DOHH2 (cell line): ENCODE data around the gene TEX54.
"Not testable (repeated sequence)": the region's sequence is repeated elsewhere in the genome, so short reads cannot be mapped to it uniquely, and the experiment has no call there.

ENCODE experiments used
- H3F3A ChIP-seq: fragments of 200-600 bp; sonication (generic), shearing (Covaris generic); 2 replicates; pipeline ENCODE4 v1.6.0; 2016; ENCODE audit warnings: antibody characterized with exemption, mild to moderate bottlenecking; ENCODE audit not compliant: control insufficient read depth, insufficient read depth
- H3K27ac ChIP-seq: fragments of 200-600 bp; sonication (generic); 2 replicates; pipeline ENCODE4 v1.5.1; 2014; ENCODE audit warnings: low read depth, mild to moderate bottlenecking, low read length, moderate library complexity
- H3K27me3 ChIP-seq: fragments of 200-600 bp; sonication (generic); 2 replicates; pipeline ENCODE4 v1.6.1; 2014; ENCODE audit warnings: mild to moderate bottlenecking, low read length, mixed read lengths; ENCODE audit not compliant: control insufficient read depth
- H3K36me3 ChIP-seq: fragments of 200-600 bp; sonication (generic); 2 replicates; pipeline ENCODE4 v1.6.1; 2014; ENCODE audit warnings: mild to moderate bottlenecking, low read length, moderate library complexity, mixed read lengths; ENCODE audit not compliant: control insufficient read depth
- H3K4me1 ChIP-seq: fragments of 200-600 bp; sonication (generic); 2 replicates; pipeline ENCODE4 v1.6.1; 2014; ENCODE audit warnings: mild to moderate bottlenecking, low read length, mixed read lengths; ENCODE audit not compliant: control insufficient read depth
- H3K4me2 ChIP-seq: fragments of 200-600 bp; sonication (generic); 2 replicates; pipeline ENCODE4 v1.6.0; 2014; ENCODE audit warnings: mild to moderate bottlenecking, low read length, moderate library complexity
- H3K4me3 ChIP-seq: fragments of 200-600 bp; sonication (generic); 2 replicates; pipeline ENCODE4 v1.5.1; 2014; ENCODE audit warnings: mild to moderate bottlenecking, low read length, mixed read lengths
- H3K79me2 ChIP-seq: fragments of 200-600 bp; sonication (generic); 2 replicates; pipeline ENCODE4 v1.6.1; 2014; ENCODE audit warnings: mild to moderate bottlenecking, low read length, mixed read lengths; ENCODE audit not compliant: control insufficient read depth
- H3K9me2 ChIP-seq: fragments of 200-600 bp; sonication (generic); replicated peaks from 2 replicates; pipeline ENCODE4 v1.6.1; 2014; ENCODE audit warnings: mild to moderate bottlenecking, low read length, mixed read lengths; ENCODE audit not compliant: control insufficient read depth
- H3K9me3 ChIP-seq: fragments of 200-600 bp; sonication (generic); 2 replicates; pipeline ENCODE4 v1.6.1; 2014; ENCODE audit warnings: antibody characterized with exemption, low read length, mixed read lengths; ENCODE audit not compliant: control insufficient read depth, insufficient read depth
- H4K20me1 ChIP-seq: fragments of 200-600 bp; sonication (generic); 2 replicates; pipeline ENCODE4 v1.6.0; 2014; ENCODE audit warnings: low read depth, mild to moderate bottlenecking, antibody characterized with exemption, low read length, moderate library complexity; ENCODE audit not compliant: control insufficient read depth, insufficient read depth
- EZH2phosphoT487 ChIP-seq: fragments of 200-600 bp; sonication (generic); IDR thresholded peaks from 2 replicates; pipeline ENCODE4 v1.6.1; 2017; ENCODE audit warnings: borderline replicate concordance, mild to moderate bottlenecking, antibody characterized with exemption, low read length, moderate library complexity, mixed read lengths
- TF ChIP-seq, protein P1 (sequence below): fragments of 200-600 bp; sonication (generic); IDR thresholded peaks from one replicate; pipeline ENCODE4 v1.5.1; 2014; ENCODE audit warnings: antibody characterized with exemption, mild to moderate bottlenecking, low read depth, low read length; ENCODE audit not compliant: poor library complexity, severe bottlenecking

Gene TEX54

GRCh38 chr11:62842171-62842741, 9.6 kb upstream of the TEX54 start:
- H3F3A ChIP-seq, result peaks cover 27% of the 10 kb centered on the region
- H3K9me3 ChIP-seq, result no peaks in the 10 kb centered on the region
- H3K9me2 ChIP-seq, result no peaks in the 10 kb centered on the region
- peaks cover 17% of the 10 kb centered on the region for H3K36me3 ChIP-seq
- no peaks in the 10 kb centered on the region for H4K20me1 ChIP-seq
- peaks cover 35% of the 10 kb centered on the region for H3K4me1 ChIP-seq
- H3K79me2 ChIP-seq, result peaks cover 25% of the 10 kb centered on the region
- peak overlapping the region; percentile 73 for H3K4me3 ChIP-seq
- peak overlapping the region; percentile 89 for H3K27ac ChIP-seq
- no peak for TF ChIP-seq EZH2phosphoT487
- TF ChIP-seq, protein P1, sequence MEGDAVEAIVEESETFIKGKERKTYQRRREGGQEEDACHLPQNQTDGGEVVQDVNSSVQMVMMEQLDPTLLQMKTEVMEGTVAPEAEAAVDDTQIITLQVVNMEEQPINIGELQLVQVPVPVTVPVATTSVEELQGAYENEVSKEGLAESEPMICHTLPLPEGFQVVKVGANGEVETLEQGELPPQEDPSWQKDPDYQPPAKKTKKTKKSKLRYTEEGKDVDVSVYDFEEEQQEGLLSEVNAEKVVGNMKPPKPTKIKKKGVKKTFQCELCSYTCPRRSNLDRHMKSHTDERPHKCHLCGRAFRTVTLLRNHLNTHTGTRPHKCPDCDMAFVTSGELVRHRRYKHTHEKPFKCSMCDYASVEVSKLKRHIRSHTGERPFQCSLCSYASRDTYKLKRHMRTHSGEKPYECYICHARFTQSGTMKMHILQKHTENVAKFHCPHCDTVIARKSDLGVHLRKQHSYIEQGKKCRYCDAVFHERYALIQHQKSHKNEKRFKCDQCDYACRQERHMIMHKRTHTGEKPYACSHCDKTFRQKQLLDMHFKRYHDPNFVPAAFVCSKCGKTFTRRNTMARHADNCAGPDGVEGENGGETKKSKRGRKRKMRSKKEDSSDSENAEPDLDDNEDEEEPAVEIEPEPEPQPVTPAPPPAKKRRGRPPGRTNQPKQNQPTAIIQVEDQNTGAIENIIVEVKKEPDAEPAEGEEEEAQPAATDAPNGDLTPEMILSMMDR, result no peak
- no peaks in the 10 kb centered on the region for H3K27me3 ChIP-seq
- H3K4me2 ChIP-seq, result peak overlapping the region; percentile 86

GRCh38 chr11:62841361-62842170, 8.9 kb upstream of the TEX54 start:
- H3K79me2 ChIP-seq, result peaks cover 32% of the 10 kb centered on the region
- H3K27ac ChIP-seq, result peak overlapping the region; percentile 89
- TF ChIP-seq, protein P1, result no peak
- no peak for TF ChIP-seq EZH2phosphoT487
- H3F3A ChIP-seq, result peaks cover 27% of the 10 kb centered on the region
- peaks cover 35% of the 10 kb centered on the region for H3K4me1 ChIP-seq
- H3K9me2 ChIP-seq, result no peaks in the 10 kb centered on the region
- H3K4me2 ChIP-seq, result peak overlapping the region; percentile 86
- H3K27me3 ChIP-seq, result no peaks in the 10 kb centered on the region
- H4K20me1 ChIP-seq, result no peaks in the 10 kb centered on the region
- H3K36me3 ChIP-seq, result peaks cover 24% of the 10 kb centered on the region
- no peaks in the 10 kb centered on the region for H3K9me3 ChIP-seq
- peak overlapping the region; percentile 85 for H3K4me3 ChIP-seq

GRCh38 chr11:62840721-62841360, 8.2 kb upstream of the TEX54 start:
- H3F3A ChIP-seq, result peaks cover 27% of the 10 kb centered on the region
- peak overlapping the region; percentile 85 for H3K4me3 ChIP-seq
- H3K79me2 ChIP-seq, result peaks cover 39% of the 10 kb centered on the region
- peak overlapping the region; percentile 86 for H3K4me2 ChIP-seq
- H3K9me3 ChIP-seq, H3K9me2 ChIP-seq, H3K27me3 ChIP-seq, H4K20me1 ChIP-seq: not testable (repeated sequence)
- H3K27ac ChIP-seq, result peak overlapping the region; percentile 89
- H3K36me3 ChIP-seq, result peaks cover 31% of the 10 kb centered on the region
- peaks cover 35% of the 10 kb centered on the region for H3K4me1 ChIP-seq
